Hematopoietic multipotent progenitor cell (in vitro differentiated cells): ENCODE results near the gene CCSER2. TPM values are rescaled to one million over a fixed set of nuclear protein-coding genes. Genes with fewer than 3 reads are reported as not detected.
A peak's percentile ranks its signal among the peaks of the same experiment; 100 is the strongest.
"Not testable (repeated sequence)": the region's sequence is repeated elsewhere in the genome, so short reads cannot be mapped to it uniquely, and the experiment has no call there.

Experiments used
- DNase-seq, 3 donors: peaks; one replicate each; pipeline ENCODE4 v3.0.0-alpha.2; 2011 to 2015; ENCODE audit warnings: low read depth in 2 of 3, low spot score in 2 of 3
- total RNA-seq: library from RNA; depleted of rRNA; stranded (reverse); fragments of >200 nt; gene quantifications from one replicate; pipeline ENCODE4 v1.2.3, GENCODE V29; 2012

Gene CCSER2
- total RNA-seq, result 5.4 TPM

- peak; percentile 88 to 89 (median 88) for DNase-seq
These were observed at the start of gene CCSER2 for GRCh38 chr10:84328418-84329195. TSS of gene CCSER2 (plus strand) at chr10:84328589. CDS start at chr10:84371053, 42,464 bp downstream.

GRCh38 chr10:84279876-84280475 is 48.4 kb upstream of the CCSER2 start:
- DNase-seq, result not testable (repeated sequence)

- DNase-seq, result no peak
These were observed 41.7 kb upstream of the CCSER2 start for GRCh38 chr10:84286695-84287094.

GRCh38 chr10:84288151-84288550 is 40.2 kb upstream of the CCSER2 start:
- DNase-seq, result no peak

- no peak for DNase-seq
These were observed 38.7 kb upstream of the CCSER2 start for GRCh38 chr10:84289521-84290200.

GRCh38 chr10:84290235-84290634 is 38.2 kb upstream of the CCSER2 start:
- no peak for DNase-seq

GRCh38 chr10:84291384-84291783 is 37.0 kb upstream of the CCSER2 start:
- DNase-seq, result peak in 1 of 3 donors; percentile 67

- DNase-seq, result no peak
These were observed 35.9 kb upstream of the CCSER2 start for GRCh38 chr10:84292502-84292901.

GRCh38 chr10:84293171-84293570 is 35.2 kb upstream of the CCSER2 start:
- DNase-seq, result no peak

- peak in 2 of 3 donors; percentile 69 for DNase-seq
These were observed 34.8 kb upstream of the CCSER2 start for GRCh38 chr10:84293574-84294016.

GRCh38 chr10:84294766-84295447 is 33.5 kb upstream of the CCSER2 start:
- no peak for DNase-seq

- DNase-seq, result no peak
These were observed 32.1 kb upstream of the CCSER2 start for GRCh38 chr10:84296091-84296981.

GRCh38 chr10:84298057-84298456 is 30.3 kb upstream of the CCSER2 start:
- DNase-seq, result no peak

GRCh38 chr10:84302223-84302622 is 26.2 kb upstream of the CCSER2 start:
- DNase-seq, result no peak

- DNase-seq, result no peak
These were observed 21.5 kb upstream of the CCSER2 start for GRCh38 chr10:84306751-84307384.

GRCh38 chr10:84308021-84308420 is 20.4 kb upstream of the CCSER2 start:
- no peak for DNase-seq

- DNase-seq, result peak in 2 of 3 donors; percentile 67 to 71
These were observed 19.7 kb upstream of the CCSER2 start for GRCh38 chr10:84308481-84309304.

- DNase-seq, result no peak
These were observed 17.9 kb upstream of the CCSER2 start for GRCh38 chr10:84310470-84310869.

GRCh38 chr10:84311576-84311975 is 16.8 kb upstream of the CCSER2 start:
- DNase-seq, result no peak
